SU-DHL-6 (cell line): ENCODE measurements around the gene SAP30L.

Experiments
- H2AFZ ChIP-seq: fragments of 200-600 bp; sonication (generic); 2 replicates; pipeline ENCODE4 v1.6.1; 2014; ENCODE audit warnings: low read depth, mild to moderate bottlenecking, moderate library complexity, mixed read lengths, antibody characterized with exemption, low read length; ENCODE audit not compliant: severe bottlenecking
- H3F3A ChIP-seq: fragments of 200-600 bp; shearing (Covaris generic); 2 replicates; pipeline ENCODE4 v1.6.0; 2016; ENCODE audit warnings: antibody characterized with exemption, mild to moderate bottlenecking; ENCODE audit not compliant: insufficient read depth
- H3K27ac ChIP-seq: fragments of 200-600 bp; sonication (generic); 2 replicates; pipeline ENCODE4 v1.5.1; 2016; ENCODE audit warnings: low read depth, mild to moderate bottlenecking, low read length, moderate library complexity, mixed read lengths
- H3K27me3 ChIP-seq: fragments of 200-600 bp; sonication (generic), shearing (Covaris generic); 2 replicates; pipeline ENCODE4 v1.6.0; 2014; ENCODE audit warnings: mild to moderate bottlenecking, low read length
- H3K36me3 ChIP-seq: fragments of 200-600 bp; sonication (generic); 2 replicates; pipeline ENCODE4 v1.6.1; 2014; ENCODE audit warnings: mild to moderate bottlenecking, low read length, mixed read lengths
- H3K4me2 ChIP-seq: fragments of 300-600, 200-600 bp; shearing (Covaris generic), sonication (generic); 2 replicates; pipeline ENCODE4 v1.6.0; 2014; ENCODE audit warnings: low read length, low read depth, mild to moderate bottlenecking; ENCODE audit not compliant: poor library complexity, severe bottlenecking
- H3K4me3 ChIP-seq: fragments of 200-600 bp; sonication (generic); 2 replicates; pipeline ENCODE4 v1.5.1; 2014; ENCODE audit warnings: antibody characterized with exemption, low read length, mild to moderate bottlenecking, mixed read lengths; ENCODE audit not compliant: insufficient read depth, poor library complexity, severe bottlenecking
- H3K79me2 ChIP-seq: fragments of 200-600 bp; sonication (generic); 2 replicates; pipeline ENCODE4 v1.6.1; 2014; ENCODE audit warnings: mild to moderate bottlenecking, low read length, moderate library complexity; ENCODE audit not compliant: insufficient read depth
- H3K9ac ChIP-seq: fragments of 200-600 bp; sonication (generic); 2 replicates; pipeline ENCODE4 v1.7.0; 2014; ENCODE audit warnings: mild to moderate bottlenecking, low read length
- H3K9me2 ChIP-seq: fragments of 200-600 bp; sonication (generic); replicated peaks from 2 replicates; pipeline ENCODE4 v1.6.1; 2014; ENCODE audit warnings: low read length; ENCODE audit not compliant: insufficient read depth
- H3K9me3 ChIP-seq: fragments of 200-600 bp; sonication (generic); 2 replicates; pipeline ENCODE4 v1.6.1; 2014; ENCODE audit warnings: low read length, mixed read lengths; ENCODE audit not compliant: insufficient read depth
- H4K20me1 ChIP-seq: fragments of 200-600 bp; sonication (generic); 2 replicates; pipeline ENCODE4 v1.6.1; 2014; ENCODE audit warnings: low read depth, mild to moderate bottlenecking, antibody characterized with exemption, low read length, moderate library complexity, mixed read lengths
- CTCF ChIP-seq: fragments of 200-600 bp; sonication (generic); IDR thresholded peaks from one replicate; pipeline ENCODE4 v1.5.1; 2017; ENCODE audit warnings: antibody characterized with exemption, mild to moderate bottlenecking, low read length, moderate library complexity; ENCODE audit not compliant: insufficient read depth, poor library complexity, severe bottlenecking
- EZH2phosphoT487 ChIP-seq: fragments of 200-600 bp; sonication (generic), shearing (Covaris generic); conservative IDR thresholded peaks from 2 replicates; pipeline ENCODE4 v1.6.1; 2018; ENCODE audit warnings: mild to moderate bottlenecking, antibody characterized with exemption, low read length, moderate library complexity, mixed read lengths

SAP30L gene

GRCh38 chr5:154422298-154422697, 23.5 kb upstream of the SAP30L start:
- H3F3A ChIP-seq, result no peaks in the 10 kb centered on the region
- no peaks in the 10 kb centered on the region for H3K79me2 ChIP-seq
- H3K9ac ChIP-seq, result no peak overlapping the region
- no peak overlapping the region for H3K27ac ChIP-seq
- H3K36me3 ChIP-seq, result no peaks in the 10 kb centered on the region
- H3K9me2 ChIP-seq, result no peaks in the 10 kb centered on the region
- no peaks in the 10 kb centered on the region for H3K27me3 ChIP-seq
- H2AFZ ChIP-seq, result no peak overlapping the region
- no peak overlapping the region for H3K4me3 ChIP-seq
- no peak overlapping the region for H3K4me2 ChIP-seq
- H4K20me1 ChIP-seq, result no peaks in the 10 kb centered on the region
- H3K9me3 ChIP-seq, result no peaks in the 10 kb centered on the region
- TF ChIP-seq EZH2phosphoT487 (no peak), CTCF (no peak)

GRCh38 chr5:154428208-154428607, 17.6 kb upstream of the SAP30L start:
- Histone ChIP-seq H3K79me2 (no peaks in the 10 kb centered on the region), H3K9me3 (no peaks in the 10 kb centered on the region), H3K4me2 (no peak overlapping the region), H4K20me1 (no peaks in the 10 kb centered on the region), H3K9ac (no peak overlapping the region), H3K27me3 (no peaks in the 10 kb centered on the region), H2AFZ (no peak overlapping the region), H3K4me3 (no peak overlapping the region), H3F3A (no peaks in the 10 kb centered on the region), H3K9me2 (no peaks in the 10 kb centered on the region), H3K27ac (no peak overlapping the region), H3K36me3 (no peaks in the 10 kb centered on the region)
- TF ChIP-seq CTCF, result no peak

- Histone ChIP-seq H3K9me3 (no peaks in the 10 kb centered on the region), H3K27me3 (no peaks in the 10 kb centered on the region), H2AFZ (no peak overlapping the region), H3K4me3 (no peak overlapping the region), H3K79me2 (no peaks in the 10 kb centered on the region), H3K4me2 (no peak overlapping the region), H3K27ac (no peak overlapping the region), H3K9ac (no peak overlapping the region), H3K9me2 (no peaks in the 10 kb centered on the region), H4K20me1 (no peaks in the 10 kb centered on the region), H3K36me3 (no peaks in the 10 kb centered on the region), H3F3A (no peaks in the 10 kb centered on the region)
- no peak for TF ChIP-seq EZH2phosphoT487
- no peak for TF ChIP-seq CTCF
These were observed 16.5 kb upstream of the SAP30L start for GRCh38 chr5:154429341-154429740.

- Histone ChIP-seq H2AFZ (no peak overlapping the region), H3K27me3 (no peaks in the 10 kb centered on the region), H3K9ac (no peak overlapping the region), H4K20me1 (no peaks in the 10 kb centered on the region), H3K4me2 (no peak overlapping the region), H3K9me2 (no peaks in the 10 kb centered on the region), H3K27ac (no peak overlapping the region), H3K4me3 (no peak overlapping the region), H3K36me3 (no peaks in the 10 kb centered on the region), H3K9me3 (no peaks in the 10 kb centered on the region), H3F3A (no peaks in the 10 kb centered on the region), H3K79me2 (no peaks in the 10 kb centered on the region)
- no peak for TF ChIP-seq EZH2phosphoT487
- no peak for TF ChIP-seq CTCF
These were observed 15.3 kb upstream of the SAP30L start for GRCh38 chr5:154430466-154430865.
